HG03025 (cell line): ENCODE results near the gene ERC2.

Source experiments
- ATAC-seq: cut with Tn5 transposase; IDR thresholded peaks from one replicate; pipeline ENCODE4 v1.9.1; 2021; ENCODE audit warnings: mild to moderate bottlenecking, moderate library complexity; ENCODE audit not compliant: unreplicated experiment, low FRiP score

Gene ERC2

GRCh38 chr3:56321383-56321782 lies 146.9 kb downstream of the ERC2 start:
- ATAC-seq, result no peak

- ATAC-seq, result no peak
Measured at GRCh38 chr3:56320883-56321282, 147.4 kb downstream of the ERC2 start.

- ATAC-seq, result no peak
Measured at GRCh38 chr3:56318891-56319290, 149.4 kb downstream of the ERC2 start.

- ATAC-seq, result no peak
Measured at GRCh38 chr3:56316944-56317343, 151.3 kb downstream of the ERC2 start.

DNA sequence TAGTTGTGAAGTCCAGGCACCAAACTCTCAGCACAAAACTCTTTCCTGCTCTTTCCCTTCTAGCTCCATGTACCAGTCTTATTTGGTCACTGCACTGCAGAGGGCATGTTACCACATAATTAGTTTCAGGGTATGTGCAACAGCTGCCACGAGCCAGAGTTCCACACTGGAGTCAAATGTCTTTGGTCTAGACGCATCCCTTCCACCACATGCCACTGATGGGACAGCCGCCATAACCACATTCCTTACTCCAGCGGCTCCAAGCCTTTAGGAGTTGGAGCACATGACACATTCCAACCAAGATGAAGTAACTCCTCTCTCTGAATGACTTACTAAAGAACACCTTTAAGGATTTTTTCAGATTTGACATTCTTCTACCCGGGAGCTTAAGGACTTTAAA lies 153.4 kb downstream of the ERC2 start:
- ATAC-seq, result no peak

DNA sequence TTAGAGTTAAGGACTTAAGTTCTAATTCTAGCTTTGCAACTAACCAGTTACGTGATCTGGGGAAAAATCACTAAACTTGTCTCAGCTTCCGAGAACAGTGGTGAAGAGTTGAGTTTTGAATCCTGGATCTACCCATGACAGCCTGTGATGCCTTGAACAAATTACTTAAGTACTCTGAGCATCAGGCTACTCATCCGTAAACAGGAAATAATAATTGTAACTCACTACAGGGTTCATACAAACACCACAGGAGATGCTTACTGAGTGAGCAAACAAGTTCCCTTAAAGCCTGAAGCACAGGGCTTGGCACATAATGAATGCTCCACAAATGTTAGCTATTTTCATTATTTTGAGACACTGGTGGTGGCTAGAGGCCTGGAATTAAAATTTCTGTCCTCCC lies 158.8 kb downstream of the ERC2 start:
- ATAC-seq, result no peak

DNA sequence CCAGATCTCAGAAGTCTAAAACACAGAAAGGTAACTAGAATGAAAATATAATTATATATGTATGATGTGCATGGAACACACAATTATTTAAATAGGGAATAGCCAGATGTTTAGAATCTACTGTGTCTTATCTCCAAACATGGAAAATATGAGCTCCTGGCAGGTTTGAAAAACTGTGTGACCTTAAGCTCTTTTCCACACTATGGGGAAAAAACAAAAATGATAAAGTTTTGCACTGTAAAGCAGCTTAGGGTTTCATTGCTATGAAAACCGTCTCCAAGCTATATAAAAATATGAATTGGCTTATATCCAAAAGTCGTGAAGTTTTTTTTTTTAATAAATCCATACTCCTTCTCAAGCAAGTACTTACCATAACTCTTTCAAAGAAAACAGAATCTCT lies 159.8 kb downstream of the ERC2 start:
- no peak for ATAC-seq

DNA sequence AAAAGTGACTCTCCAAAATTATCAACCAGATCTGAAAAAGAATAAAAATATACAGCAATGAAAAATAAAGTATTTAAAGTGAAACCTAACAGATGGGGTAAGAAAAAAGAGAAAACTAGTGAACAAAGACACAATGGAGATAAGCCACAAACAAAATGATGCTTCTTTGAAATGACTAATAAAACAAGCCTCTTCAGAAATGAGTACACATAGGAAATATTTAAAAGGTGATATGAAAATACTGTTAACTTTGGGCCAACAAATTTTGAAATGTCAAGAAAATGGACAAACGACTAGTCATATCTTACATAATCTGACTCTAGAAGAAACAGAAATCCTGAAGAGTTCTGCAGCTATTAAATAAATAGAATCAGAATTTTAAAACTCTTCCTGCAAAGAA lies 164.2 kb downstream of the ERC2 start:
- ATAC-seq, result no peak

DNA sequence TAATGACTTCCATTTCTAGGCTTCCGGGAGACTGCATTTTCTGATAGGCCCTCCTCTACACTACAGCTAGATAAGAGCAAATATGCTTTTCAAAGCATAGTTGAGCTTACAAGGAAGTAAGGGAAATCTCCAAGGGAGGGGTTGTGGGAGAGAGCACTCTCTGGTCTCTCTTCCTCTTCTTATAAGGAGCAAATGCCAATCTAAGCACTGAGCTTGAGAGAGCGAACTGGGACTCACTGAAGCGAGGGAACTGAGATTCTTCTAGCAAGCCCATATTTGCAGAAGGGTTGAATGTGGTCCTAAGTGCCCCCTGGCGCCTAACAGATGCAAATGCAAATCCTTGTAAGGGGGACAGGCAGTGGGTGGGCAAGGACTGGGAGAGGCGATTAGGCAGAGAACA lies 164.8 kb downstream of the ERC2 start:
- peak; percentile 79 for ATAC-seq

GRCh38 chr3:56302417-56302816 lies 165.8 kb downstream of the ERC2 start:
- no peak for ATAC-seq

- no peak for ATAC-seq
Measured at GRCh38 chr3:56297281-56297840, 170.9 kb downstream of the ERC2 start.

- ATAC-seq, result no peak
Measured at GRCh38 chr3:56296361-56296760, 171.9 kb downstream of the ERC2 start.

- no peak for ATAC-seq
Measured at GRCh38 chr3:56295161-56295560, 173.1 kb downstream of the ERC2 start.

DNA sequence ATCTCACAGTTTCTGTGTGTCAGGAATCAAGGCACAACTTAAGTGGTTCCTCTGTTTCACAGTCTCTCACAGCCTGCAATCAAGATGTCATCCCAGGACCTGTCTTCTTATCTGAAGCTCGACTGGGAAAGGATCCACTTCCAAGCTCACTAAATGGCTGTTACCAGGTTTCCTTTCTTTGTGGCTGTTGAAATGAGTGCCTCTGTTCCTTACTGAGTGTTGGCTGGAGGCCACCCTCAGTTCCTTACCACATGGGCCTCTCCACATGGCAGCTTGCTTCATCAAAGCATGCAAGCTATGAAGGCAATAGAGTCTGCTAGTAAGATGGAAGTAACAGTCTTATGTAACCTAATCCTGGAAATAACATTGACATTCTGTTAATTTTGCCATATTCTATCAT lies 174.0 kb downstream of the ERC2 start:
- ATAC-seq, result no peak

- no peak for ATAC-seq
Measured at GRCh38 chr3:56291953-56292352, 176.3 kb downstream of the ERC2 start.

DNA sequence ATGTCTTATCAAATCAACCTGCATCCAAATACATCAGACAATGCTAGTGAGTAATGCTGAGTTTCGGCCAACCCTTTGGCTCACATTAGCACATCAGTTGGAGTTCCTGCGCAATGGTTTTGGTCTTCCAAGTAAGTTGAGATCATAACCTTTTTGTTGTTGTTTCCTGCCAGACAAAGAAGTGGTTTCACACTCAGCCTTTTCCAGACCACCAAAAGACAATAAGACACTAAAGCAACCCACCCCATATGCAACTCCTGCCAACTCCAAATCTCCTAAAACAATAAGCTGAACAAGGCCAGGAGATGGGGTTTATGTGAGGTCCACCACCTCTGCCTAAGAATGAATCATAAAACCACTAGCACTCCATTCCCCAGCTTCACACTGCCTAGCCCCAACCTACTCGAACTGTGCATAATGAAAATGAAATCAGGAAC lies 177.0 kb downstream of the ERC2 start:
- no peak for ATAC-seq

DNA sequence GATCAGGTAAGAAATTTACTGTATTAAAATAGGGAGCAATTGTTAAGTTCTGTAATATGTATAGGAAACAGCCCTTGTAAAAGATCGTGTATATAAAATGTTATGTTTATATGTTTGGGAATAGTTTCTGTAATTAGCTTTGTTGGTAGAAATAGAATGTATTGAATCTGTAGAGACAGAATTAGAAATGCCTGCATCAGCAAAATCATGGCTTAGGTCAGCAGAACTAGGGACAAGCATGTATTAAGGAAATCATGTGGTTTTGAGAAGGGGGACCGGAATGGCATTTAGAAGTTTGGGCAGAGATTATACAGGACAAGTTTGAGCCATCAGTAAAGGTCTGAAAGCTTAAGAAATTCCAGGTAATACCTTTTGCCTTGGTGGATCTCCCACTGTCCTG lies 177.9 kb downstream of the ERC2 start:
- ATAC-seq, result no peak

DNA sequence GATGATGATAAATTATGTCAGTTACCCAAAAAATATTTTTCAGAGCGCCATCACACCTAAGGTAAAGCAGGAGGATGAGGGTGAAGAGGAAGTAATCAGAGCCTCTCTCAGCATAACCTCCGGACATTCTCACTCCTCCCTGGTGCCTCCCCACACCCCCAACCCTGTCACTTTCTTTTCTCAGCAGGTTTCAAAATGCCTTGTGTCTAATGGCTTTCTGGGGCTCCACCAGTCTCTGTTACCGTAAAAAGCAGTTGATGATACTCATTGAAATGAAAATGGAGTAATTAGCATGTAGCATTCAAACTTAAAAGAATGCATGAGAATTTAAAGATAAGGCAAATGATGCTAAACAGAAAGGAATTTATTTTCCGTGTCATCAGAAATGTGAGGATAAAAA lies 180.0 kb downstream of the ERC2 start:
- ATAC-seq, result no peak

DNA sequence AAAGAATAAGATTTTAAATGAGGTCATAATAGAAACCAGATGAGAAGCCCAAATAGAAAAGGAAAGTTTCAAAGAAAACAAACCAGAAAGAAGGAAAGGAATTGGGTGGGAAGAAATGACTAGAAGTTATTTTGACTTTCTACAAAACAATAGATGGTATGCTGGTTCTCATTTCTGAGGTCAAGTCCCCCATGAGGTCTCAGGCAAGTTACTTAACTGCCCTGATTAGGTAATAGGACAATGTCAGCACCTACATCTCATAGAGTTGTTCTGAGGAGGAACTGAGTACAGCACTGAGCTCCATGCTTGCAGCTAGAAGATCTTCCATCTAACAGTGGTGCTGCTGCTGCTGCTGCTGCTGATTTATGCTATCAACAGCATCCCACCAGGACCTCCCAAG lies 185.9 kb downstream of the ERC2 start:
- no peak for ATAC-seq

DNA sequence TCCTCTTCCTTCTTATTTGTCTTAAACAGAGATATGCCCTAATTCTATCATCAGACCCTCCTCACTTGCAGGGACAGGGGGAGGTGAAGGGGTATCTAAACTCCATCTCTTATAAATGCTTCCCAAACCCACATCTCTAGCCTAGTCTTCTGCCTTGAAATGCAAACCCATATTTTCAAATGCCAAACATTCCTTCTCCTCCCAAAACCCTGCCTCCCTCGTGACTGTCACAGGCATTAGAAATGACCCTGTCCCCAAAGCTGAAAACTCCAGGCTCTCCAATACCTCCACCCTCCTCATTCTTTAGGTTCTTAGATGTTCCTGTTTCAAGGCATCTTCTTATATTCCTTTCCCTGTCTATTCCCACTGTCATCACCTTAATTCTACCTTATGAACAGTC lies 191.0 kb downstream of the ERC2 start:
- ATAC-seq, result no peak

GRCh38 chr3:56275120-56275519 lies 193.1 kb downstream of the ERC2 start:
- no peak for ATAC-seq

DNA sequence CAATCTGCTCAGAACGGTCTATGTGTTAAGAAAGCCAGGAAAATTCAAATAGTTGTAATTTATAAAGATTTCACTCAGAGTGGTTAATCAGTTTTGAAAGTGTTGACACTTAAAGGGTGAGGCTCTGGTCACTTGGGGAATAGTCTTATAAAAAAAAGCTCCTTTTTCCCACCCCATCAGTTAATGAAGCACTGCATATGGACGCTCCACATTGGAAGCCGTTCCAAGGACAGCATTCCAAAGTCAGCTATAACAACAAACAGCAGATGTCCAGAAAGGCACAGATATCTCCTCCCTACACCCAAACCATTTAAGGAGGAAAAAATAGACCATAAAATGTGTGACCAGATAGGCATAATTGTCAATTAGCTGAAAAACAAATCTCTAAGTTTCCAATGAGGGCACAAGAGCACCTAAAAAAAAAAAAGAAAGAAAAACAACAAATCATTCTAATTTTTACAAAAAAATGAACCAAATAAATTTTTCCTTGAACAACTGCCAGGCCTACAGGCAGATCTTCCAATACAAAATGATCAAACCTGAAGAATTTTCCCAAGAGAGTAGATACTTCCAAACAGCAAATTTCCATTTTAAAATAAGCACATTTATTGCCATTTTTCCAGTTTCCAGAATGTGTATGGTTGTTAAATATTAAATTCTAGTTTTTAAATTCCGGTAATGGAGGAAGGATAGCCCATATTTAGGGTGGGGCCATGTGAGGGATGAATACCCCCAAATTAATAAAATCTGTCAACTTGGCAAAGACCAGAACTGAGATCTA lies 198.3 kb downstream of the ERC2 start:
- no peak for ATAC-seq
